Activated T-helper 1 cell treated with anti-CD3 and anti-CD28 coated beads, Interleukin-12 subunit alpha, Interleukin-12 subunit beta, Interleukin-2, Interleukin-4 antibody, amounts not matched to agents 30 ng/mL and 10 ng/mL and 1 ng/mL, durations not matched to agents 14 hours and 24 hours and 36 hours (primary cell): Measurements from ENCODE around the gene POP5. TPM values are rescaled to one million over a fixed set of nuclear protein-coding genes. Genes with fewer than 3 reads are reported as not detected.

Experiments used
- total RNA-seq: library from RNA; stranded (reverse); gene quantifications from 2 replicates; pipeline ENCODE4 v1.2.3, GENCODE V29; 2022

POP5 gene
- total RNA-seq, 1 donor from 2014 or later, result 85.0 TPM

Other genes starting within 250 kb of the POP5 start
- gene MSI1, start 212.2 kb downstream of the POP5 start, total RNA-seq, result 0.07 TPM in 1 of 2 replicates, not detected in the other
- 352 and 365 TPM in 2 replicates for gene COX6A1, start 143.3 kb downstream of the POP5 start, total RNA-seq
- 50.7 and 55.7 TPM in 2 replicates for gene TRIAP1, start 135.0 kb downstream of the POP5 start, total RNA-seq
- gene GATC, start 135.0 kb downstream of the POP5 start, total RNA-seq, result 34.0 and 38.8 TPM in 2 replicates
- 233 and 239 TPM in 2 replicates for gene SRSF9, start 111.7 kb downstream of the POP5 start, total RNA-seq
- gene DYNLL1, start 85.3 kb downstream of the POP5 start, total RNA-seq, result 341 and 356 TPM in 2 replicates
- 27.8 and 29.8 TPM in 2 replicates for gene COQ5, start 52.2 kb downstream of the POP5 start, total RNA-seq
- 170 and 181 TPM in 2 replicates for gene RNF10, start 47.0 kb downstream of the POP5 start, total RNA-seq
- gene CABP1, start 59.2 kb upstream of the POP5 start, total RNA-seq, result not detected in 2 replicates
- gene MLEC, start 105.7 kb upstream of the POP5 start, total RNA-seq, result 139 and 150 TPM in 2 replicates
- 24.2 and 24.6 TPM in 2 replicates for gene UNC119B, start 129.1 kb upstream of the POP5 start, total RNA-seq
- 10.8 and 11.1 TPM in 2 replicates for gene ACADS, start 144.4 kb upstream of the POP5 start, total RNA-seq